Ascending aorta (tissue), 2 donors: Measurements from ENCODE around the gene CAMK2N2. TPM values are rescaled to one million over a fixed set of nuclear protein-coding genes. Genes with fewer than 3 reads are reported as not detected.

ENCODE experiments used
- DNase-seq, 2 donors: peaks; one replicate each; pipeline ENCODE4 v3.0.0-alpha.2; 2019; ENCODE audit warnings: low spot score in 2 of 2
- H3K27ac ChIP-seq, 2 donors: fragments of 200-600 bp; sonication (generic); one replicate each; pipeline ENCODE4 v1.5.1; 2016 to 2017; ENCODE audit warnings: mild to moderate bottlenecking in 1 of 2
- H3K27me3 ChIP-seq: fragments of 200-600 bp; sonication (generic); one replicate; pipeline ENCODE4 v1.5.1; 2017
- H3K36me3 ChIP-seq, 2 donors: fragments of 200-600 bp; sonication (generic); one replicate each; pipeline ENCODE4 v1.5.1; 2016
- H3K4me1 ChIP-seq, 2 donors: fragments of 200-600 bp; sonication (generic); one replicate each; pipeline ENCODE4 v1.5.1; 2016 to 2017; ENCODE audit warnings: mild to moderate bottlenecking in 1 of 2
- H3K4me3 ChIP-seq, 2 donors: fragments of 200-600 bp; sonication (generic); one replicate each; pipeline ENCODE4 v1.5.1; 2016 to 2017; ENCODE audit warnings: mild to moderate bottlenecking in 1 of 2
- H3K9me3 ChIP-seq, 2 donors: fragments of 200-600 bp; sonication (generic); one replicate each; pipeline ENCODE4 v1.5.1; 2016
- intact Hi-C: fragments of 100-400 bp; cut with DNase I; formaldehyde crosslinking; loops from one replicate; pipeline ENCODE4 v1.15.1; 2023
- total RNA-seq: library from RNA; depleted of rRNA; stranded (reverse); fragments of >200 nt; gene quantifications from one replicate; pipeline ENCODE4 v1.1.0, GENCODE V29; 2016
- TF ChIP-seq, protein P1 (sequence below), 3 experiments: fragments of 200-600 bp in 2 of 3; fragments of 450-650 bp in 1 of 3; sonication (generic) in 2 of 3; IDR thresholded peaks; one replicate each; pipeline ENCODE4 v1.5.1; 2016 to 2019; ENCODE audit warnings: antibody characterized with exemption in 3 of 3, mild to moderate bottlenecking in 1 of 3, moderate library complexity in 1 of 3

The CAMK2N2 gene
- total RNA-seq, 1 donor from 2014 or later, result not detected

DNA sequence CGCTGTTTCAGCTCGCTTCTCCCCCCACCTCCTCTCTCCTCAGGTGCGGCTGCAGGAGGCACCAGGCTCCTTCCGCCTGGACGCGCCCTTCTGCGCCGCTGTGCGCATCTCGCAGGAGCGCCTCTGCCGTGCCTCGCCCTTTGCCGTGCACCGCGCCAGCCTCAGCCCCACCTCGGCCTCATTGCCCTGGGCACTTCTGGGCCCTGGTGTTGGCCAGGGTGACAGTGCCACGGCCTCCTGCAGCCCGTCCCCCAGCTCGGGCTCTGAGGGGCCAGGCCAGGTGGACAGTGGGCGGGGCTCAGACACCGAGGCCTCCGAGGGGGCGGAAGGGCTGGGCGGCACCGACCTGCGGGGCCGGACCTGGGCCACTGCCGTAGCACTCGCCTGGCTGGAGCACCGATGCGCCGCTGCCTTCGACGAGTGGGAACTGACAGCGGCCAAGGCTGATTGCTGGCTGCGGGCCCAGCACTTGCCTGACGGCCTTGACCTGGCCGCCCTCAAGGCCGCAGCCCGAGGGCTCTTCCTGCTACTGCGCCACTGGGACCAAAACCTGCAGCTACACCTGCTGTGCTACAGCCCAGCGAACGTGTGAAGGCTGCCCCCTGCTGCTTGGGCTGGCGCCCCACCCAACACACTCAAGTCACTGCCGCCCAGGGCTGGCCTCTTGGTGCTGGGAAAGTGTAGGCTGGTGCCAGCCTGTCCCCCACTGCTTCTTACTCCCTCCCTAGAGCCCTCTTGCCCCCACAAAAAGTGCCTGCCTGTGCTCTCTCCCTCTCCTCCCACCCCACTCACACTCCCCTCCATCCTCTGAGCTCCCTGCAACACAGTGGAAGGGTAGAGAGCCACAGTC lies 19.7 kb downstream of the CAMK2N2 start:
- Histone ChIP-seq H3K27ac (no peak overlapping the region), H3K4me3 (no peak overlapping the region), H3K9me3 (no peaks in the 10 kb centered on the region), H3K27me3 (no peaks in the 10 kb centered on the region), H3K36me3 (peaks cover 31 to 38% of the 10 kb centered on the region in 2 donors), H3K4me1 (no peaks in the 10 kb centered on the region)
- TF ChIP-seq, protein P1, sequence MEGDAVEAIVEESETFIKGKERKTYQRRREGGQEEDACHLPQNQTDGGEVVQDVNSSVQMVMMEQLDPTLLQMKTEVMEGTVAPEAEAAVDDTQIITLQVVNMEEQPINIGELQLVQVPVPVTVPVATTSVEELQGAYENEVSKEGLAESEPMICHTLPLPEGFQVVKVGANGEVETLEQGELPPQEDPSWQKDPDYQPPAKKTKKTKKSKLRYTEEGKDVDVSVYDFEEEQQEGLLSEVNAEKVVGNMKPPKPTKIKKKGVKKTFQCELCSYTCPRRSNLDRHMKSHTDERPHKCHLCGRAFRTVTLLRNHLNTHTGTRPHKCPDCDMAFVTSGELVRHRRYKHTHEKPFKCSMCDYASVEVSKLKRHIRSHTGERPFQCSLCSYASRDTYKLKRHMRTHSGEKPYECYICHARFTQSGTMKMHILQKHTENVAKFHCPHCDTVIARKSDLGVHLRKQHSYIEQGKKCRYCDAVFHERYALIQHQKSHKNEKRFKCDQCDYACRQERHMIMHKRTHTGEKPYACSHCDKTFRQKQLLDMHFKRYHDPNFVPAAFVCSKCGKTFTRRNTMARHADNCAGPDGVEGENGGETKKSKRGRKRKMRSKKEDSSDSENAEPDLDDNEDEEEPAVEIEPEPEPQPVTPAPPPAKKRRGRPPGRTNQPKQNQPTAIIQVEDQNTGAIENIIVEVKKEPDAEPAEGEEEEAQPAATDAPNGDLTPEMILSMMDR (IDR thresholded peaks at IDR 0.05), result peak in 1 of 3 experiments; percentile 24
- DNase-seq, result no peak
- intact Hi-C loops, result no loop called here

DNA sequence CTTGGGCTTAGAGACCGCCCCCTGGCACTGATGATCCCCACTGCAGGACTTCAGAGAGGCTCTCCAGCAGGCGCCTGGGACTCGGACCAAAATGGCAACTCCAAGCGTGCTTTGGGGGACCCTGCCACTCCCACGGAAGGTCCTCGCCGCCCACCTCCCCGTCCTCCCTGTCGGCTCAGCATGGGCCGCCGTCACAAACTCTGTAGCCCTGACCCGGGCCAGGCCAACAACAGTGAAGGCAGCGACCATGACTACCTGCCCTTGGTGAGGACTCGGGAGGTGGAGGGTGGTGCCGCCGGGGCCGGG lies 20.3 kb downstream of the CAMK2N2 start:
- intact Hi-C loops, result no loop called here
- Histone ChIP-seq H3K36me3 (peaks cover 31 to 38% of the 10 kb centered on the region in 2 donors), H3K4me1 (no peaks in the 10 kb centered on the region), H3K9me3 (no peaks in the 10 kb centered on the region), H3K4me3 (no peak overlapping the region), H3K27ac (no peak overlapping the region), H3K27me3 (no peaks in the 10 kb centered on the region)
- DNase-seq, result no peak
- TF ChIP-seq, protein P1 (IDR thresholded peaks at IDR 0.05), result no peak

DNA sequence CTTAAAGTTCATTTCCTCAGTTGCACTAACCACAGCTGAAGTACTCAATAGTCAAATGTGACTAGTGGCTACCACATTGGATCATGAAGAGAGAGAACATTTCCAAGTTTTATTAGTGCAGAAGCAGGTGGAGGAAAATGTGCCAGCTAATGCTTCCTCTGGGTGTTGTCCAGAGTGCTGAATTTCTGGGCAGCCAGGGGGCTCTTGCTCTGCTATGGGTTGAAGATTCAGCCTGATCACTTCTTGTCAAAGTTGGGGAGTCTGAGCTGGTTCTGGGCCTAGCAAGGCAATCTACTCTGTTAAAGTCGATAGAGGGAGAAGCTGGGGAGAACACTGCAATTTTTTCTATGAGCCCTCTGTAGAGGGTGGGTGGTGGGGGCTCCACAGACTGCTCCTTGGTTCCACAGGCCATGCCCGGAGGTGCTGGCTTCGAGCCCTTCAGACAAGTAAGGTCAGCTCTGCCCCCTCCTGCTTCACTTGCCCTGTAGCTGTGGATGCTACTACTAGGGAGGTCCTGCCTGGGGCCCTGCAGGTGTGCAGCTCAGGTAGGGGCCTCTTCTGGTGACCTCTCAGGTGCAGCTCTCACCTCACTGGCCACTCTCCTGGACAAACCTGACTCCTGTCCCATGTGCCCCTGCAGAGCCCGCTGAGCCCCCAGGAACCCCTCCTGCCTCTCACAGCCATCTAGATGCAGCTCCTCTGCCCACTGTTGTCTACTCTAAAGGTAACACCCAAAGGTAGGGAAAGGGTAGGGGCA lies 20.8 kb downstream of the CAMK2N2 start:
- intact Hi-C loops, result no loop called here
- no peaks in the 10 kb centered on the region for H3K4me1 ChIP-seq
- H3K4me3 ChIP-seq, result no peak overlapping the region
- no peaks in the 10 kb centered on the region for H3K27me3 ChIP-seq
- H3K27ac ChIP-seq, result no peak overlapping the region
- H3K36me3 ChIP-seq, result peaks cover 31 to 35% of the 10 kb centered on the region in 2 donors
- TF ChIP-seq, protein P1 (IDR thresholded peaks at IDR 0.05), result no peak
- no peaks in the 10 kb centered on the region for H3K9me3 ChIP-seq
- DNase-seq, result no peak

DNA sequence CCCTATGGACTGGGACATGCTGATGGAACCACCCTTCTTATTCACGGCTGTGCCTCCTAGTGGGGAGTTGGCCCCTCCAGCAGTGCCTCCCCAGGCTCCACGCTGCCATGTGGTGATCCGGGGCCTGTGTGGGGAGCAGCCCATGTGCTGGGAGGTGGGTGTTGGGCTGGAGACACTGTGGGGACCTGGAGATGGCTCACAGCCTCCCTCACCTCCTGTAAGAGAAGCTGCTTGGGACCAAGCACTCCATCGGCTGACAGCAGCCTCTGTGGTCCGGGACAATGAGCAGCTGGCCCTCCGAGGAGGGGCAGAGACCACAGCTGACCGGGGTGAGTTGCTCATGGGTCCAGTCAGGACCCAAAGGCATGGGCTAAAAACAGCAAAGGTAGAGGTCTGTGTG lies 21.6 kb downstream of the CAMK2N2 start:
- TF ChIP-seq, protein P1 (IDR thresholded peaks at IDR 0.05), result no peak
- no peaks in the 10 kb centered on the region for H3K4me1 ChIP-seq
- no peaks in the 10 kb centered on the region for H3K27me3 ChIP-seq
- H3K27ac ChIP-seq, result no peak overlapping the region
- no peak overlapping the region for H3K4me3 ChIP-seq
- intact Hi-C loops, result no loop called here
- DNase-seq, result no peak
- no peaks in the 10 kb centered on the region for H3K9me3 ChIP-seq
- peaks cover 22 to 27% of the 10 kb centered on the region in 2 donors for H3K36me3 ChIP-seq

DNA sequence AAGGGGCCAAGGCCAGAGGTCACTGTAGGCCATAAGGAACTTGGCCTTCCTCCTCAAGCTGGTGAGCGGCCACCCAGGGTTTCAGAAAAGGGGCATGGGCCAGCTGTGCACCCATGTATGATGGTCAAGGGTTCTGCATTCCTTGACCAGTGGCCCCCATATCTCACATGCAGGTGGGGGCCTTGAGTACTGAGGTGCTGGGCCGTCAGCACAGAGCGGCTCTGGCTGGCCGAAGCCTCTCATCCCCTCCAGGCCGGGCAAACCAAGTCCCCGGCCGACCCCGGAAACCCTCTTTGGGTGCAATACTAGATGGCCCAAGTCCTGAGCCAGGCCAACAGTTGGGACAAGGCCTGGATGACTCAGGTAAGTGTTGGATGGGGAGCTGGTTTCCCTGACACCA lies 22.1 kb downstream of the CAMK2N2 start:
- no peak for DNase-seq
- H3K27me3 ChIP-seq, result no peaks in the 10 kb centered on the region
- intact Hi-C loops, result no loop called here
- H3K9me3 ChIP-seq, result no peaks in the 10 kb centered on the region
- H3K4me1 ChIP-seq, result no peaks in the 10 kb centered on the region
- no peak overlapping the region for H3K27ac ChIP-seq
- TF ChIP-seq, protein P1 (IDR thresholded peaks at IDR 0.05), result no peak
- no peak overlapping the region for H3K4me3 ChIP-seq
- H3K36me3 ChIP-seq, result peaks cover 17 to 22% of the 10 kb centered on the region in 2 donors
